Gastrocnemius medialis (tissue), 4 donors: Measurements from ENCODE around the gene LTBP1.

ENCODE experiments used
- POLR2A ChIP-seq, 2 donors: fragments of 450-650 bp; IDR thresholded peaks; one replicate each; pipeline ENCODE4 v1.6.1; 2017; ENCODE audit warnings: antibody characterized with exemption in 2 of 2, mild to moderate bottlenecking in 2 of 2, moderate library complexity in 2 of 2
- TF ChIP-seq, protein P1 (sequence below), 5 experiments: fragments of 450-650 bp in 3 of 5; fragments of 200-600 bp in 2 of 5; sonication (generic) in 2 of 5; IDR thresholded peaks in 4 of 5; conservative IDR thresholded peaks in 1 of 5; 1 replicate in 4 of 5; 2 replicates in 1 of 5; pipeline ENCODE4 v1.5.1; 2016 to 2019; ENCODE audit warnings: antibody characterized with exemption in 5 of 5, mild to moderate bottlenecking in 3 of 5, moderate library complexity in 3 of 5

DNA sequence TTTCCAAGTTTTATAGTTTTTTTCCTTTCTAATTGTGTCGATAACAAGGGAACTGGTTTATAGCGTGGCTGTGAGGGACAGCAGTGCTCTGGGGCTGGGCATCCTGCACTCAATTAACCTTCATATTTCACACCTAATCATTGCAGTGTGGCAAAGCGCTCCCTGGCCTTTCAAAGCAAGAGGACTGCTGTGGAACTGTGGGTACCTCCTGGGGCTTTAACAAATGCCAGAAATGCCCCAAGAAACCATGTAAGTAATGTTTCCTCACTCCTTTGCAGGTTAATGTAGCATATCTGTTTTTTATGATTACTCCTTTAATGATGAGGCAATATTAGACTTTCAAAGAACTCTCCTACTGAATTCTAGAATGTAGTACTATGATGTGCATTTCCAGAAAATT lies 270.7 kb downstream of the LTBP1 start:
- TF ChIP-seq, protein P1, sequence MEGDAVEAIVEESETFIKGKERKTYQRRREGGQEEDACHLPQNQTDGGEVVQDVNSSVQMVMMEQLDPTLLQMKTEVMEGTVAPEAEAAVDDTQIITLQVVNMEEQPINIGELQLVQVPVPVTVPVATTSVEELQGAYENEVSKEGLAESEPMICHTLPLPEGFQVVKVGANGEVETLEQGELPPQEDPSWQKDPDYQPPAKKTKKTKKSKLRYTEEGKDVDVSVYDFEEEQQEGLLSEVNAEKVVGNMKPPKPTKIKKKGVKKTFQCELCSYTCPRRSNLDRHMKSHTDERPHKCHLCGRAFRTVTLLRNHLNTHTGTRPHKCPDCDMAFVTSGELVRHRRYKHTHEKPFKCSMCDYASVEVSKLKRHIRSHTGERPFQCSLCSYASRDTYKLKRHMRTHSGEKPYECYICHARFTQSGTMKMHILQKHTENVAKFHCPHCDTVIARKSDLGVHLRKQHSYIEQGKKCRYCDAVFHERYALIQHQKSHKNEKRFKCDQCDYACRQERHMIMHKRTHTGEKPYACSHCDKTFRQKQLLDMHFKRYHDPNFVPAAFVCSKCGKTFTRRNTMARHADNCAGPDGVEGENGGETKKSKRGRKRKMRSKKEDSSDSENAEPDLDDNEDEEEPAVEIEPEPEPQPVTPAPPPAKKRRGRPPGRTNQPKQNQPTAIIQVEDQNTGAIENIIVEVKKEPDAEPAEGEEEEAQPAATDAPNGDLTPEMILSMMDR (IDR thresholded peaks at IDR 0.05 in 4 of 5, conservative IDR thresholded peaks at IDR 0.05 in 1 of 5) = no peak
- TF ChIP-seq POLR2A (IDR thresholded peaks at IDR 0.05) = no peak
